HG02588 (cell line): ENCODE measurements around the gene ZNF341.

ENCODE experiments used
- ATAC-seq: cut with Tn5 transposase; IDR thresholded peaks from one replicate; pipeline ENCODE4 v1.9.1; 2021; ENCODE audit warnings: mild to moderate bottlenecking, moderate library complexity; ENCODE audit not compliant: unreplicated experiment

The ZNF341 gene

DNA sequence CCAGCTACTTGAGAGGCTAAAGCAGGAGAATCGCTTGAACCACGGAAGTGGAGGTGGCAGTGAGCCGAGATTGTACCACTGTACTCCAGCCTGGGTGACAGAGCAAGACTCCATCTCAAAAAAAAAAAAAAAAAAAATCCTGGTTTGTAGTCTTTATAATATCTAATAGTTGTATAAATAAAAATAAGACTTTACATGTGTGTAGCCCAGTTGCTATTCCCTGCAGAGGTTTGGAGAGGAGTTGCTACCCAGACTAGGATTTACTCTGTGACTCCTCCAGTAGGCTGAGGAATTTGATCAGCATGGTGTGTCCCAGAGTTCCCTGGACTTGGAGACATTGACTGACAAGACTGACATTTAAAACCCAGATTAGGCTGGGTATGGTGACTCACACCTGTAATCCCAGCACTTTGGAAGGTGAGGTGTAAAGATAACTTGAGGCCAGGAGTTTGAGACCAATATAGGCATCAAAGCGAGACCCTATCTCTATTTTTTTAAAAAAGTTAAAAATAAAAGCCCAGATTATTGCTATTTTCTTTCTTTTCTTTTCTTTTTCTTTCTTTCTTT is 89.6 kb downstream of the ZNF341 start:
- no peak for ATAC-seq

DNA sequence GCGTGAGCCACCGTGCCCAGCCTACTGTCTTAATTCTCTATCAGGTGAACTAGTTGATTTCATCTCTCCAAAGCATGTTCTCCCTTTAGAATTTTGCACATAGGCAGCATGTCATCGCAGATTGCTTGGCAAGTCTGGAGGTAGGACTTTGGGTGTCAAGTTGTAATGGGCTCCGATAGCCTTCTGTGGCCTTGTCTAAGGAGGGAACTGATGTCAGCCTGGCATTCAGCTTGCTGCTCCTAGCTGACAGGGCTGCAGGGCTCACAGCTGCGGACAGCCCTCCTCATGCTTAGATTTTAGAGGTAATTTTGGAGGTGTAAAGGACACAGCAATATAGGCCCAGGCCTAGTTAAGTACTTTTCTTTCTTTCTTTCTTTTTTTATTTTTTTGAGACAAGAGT is 90.6 kb downstream of the ZNF341 start:
- ATAC-seq, result no peak

DNA sequence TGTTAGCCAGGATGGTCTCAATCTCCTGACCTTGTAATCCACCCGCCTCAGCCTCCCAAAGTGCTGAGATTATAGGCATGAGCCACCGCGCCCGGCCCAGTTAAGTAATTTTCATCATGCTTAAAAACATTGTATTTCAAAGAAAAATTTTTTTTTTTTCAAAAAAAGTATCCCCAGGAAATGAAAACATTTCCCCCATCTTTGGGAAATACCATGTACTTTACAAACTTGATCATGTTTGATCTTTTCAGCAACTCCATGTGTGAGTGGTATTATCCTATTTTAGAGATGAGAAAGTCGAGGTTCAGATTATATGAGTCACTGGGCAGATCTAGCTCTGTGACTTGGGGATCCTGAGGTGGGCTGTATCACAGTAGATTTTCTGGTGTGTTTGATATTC is 91.2 kb downstream of the ZNF341 start:
- ATAC-seq, result no peak

DNA sequence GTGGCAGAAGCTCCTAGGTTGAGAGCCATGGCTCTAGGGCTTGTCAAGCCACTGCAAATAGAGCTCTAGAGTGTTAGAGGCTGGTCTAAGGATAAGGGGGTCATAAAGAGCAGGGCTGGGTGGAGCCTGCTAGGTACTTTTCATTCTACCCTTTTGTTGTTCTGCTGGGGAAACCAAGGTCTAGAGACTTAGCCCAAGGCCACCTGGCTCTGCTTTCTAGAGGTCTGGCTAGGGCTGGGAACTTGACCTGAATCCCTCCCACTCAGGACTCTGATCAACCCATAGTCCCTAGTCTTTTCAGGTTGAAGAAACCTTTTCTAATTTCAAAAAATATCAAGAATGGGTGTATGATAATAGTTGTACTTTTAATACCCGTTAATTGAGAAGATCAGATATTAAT is 93.1 kb downstream of the ZNF341 start:
- no peak for ATAC-seq

DNA sequence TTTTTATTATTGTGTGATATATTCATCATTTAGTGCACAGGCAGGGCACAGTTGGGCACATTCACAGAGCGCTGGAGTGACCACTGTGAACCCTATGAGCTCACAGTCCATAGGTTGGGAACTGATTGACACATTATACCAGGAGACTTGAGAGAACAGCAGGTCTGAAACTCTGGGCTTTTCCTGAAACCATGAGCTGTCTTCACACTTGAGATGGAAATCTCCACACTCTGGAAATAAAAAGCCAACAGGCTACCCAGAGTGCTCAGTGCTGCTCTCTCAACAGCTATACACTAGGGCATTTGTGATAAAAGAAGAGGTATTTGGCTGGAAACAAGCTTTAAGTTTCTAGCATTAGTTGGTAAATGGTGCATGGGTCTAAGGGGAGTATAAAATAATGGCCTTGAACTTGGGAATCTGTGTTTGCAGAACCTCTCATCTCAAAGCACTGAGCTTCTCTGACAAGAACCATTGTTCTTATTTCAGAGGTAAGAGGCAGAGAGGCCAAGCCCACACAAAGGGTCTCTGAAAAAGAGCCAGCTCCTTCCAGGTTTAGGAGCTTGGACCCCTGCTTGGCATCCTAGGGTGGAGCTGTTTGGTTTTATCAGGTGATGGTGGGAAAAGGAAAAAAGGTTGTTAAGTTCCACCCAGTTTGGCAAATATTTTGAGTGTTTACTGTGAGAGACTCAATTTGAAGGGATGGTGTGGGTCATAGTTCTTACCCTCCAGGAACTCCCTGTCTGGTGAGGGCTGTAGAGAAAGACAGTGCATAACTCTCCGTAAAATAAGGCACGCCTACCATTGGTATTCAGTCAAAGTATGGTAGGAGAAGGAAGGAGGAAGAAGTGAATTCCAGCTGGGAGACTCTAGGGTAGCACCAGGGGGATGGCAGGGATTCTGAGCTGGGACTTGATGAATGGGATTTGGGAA is 93.8 kb downstream of the ZNF341 start:
- no peak for ATAC-seq

DNA sequence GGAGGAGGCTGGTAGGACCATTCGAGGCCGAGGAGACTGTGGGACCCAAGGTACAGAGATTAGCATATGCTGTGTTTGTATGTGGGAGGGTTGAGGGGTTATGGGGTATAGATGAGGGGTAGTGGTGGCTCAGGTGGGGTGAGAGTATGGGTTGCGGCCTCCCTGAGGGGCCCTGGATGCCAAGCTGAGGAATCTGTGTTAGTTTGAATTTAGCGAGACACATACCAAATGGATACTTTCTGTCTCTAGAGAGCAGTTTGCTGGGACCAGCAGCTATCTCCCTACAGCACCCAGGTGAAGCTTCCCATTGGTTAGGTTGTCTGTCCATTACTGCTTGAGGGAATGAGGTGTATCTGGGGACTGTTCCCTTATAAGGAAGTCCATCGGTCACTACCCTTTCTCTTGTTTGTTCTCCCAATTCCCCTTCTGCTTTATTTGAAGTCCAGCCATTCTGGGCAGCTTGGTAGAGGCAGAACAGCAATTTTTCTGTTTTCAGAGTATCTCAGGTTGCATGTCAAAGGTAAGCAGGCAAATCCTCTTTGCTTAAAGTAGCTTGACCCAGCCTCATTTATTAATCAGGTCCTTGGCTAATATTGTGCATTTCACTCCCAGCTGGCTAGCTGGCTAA is 94.6 kb downstream of the ZNF341 start:
- ATAC-seq, result no peak

DNA sequence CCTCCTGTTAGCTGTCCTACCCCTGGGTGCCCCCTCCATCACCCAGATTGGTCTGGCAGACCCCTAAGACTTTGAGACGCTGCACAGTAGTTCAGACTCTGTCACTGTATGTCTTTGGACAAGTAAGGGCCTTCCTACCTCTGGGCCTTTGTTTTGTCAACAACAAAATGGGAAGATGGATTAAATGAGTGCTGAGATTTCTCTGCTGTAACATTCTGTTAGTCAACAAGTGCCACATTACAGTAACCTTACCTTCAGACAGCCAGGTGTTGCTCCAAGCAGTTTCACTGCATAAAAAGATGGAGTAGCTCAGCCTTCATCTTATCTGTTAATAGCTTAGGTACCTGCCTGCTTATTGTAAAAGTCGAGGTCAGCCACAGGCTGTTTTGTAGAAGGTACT is 95.3 kb downstream of the ZNF341 start:
- no peak for ATAC-seq

DNA sequence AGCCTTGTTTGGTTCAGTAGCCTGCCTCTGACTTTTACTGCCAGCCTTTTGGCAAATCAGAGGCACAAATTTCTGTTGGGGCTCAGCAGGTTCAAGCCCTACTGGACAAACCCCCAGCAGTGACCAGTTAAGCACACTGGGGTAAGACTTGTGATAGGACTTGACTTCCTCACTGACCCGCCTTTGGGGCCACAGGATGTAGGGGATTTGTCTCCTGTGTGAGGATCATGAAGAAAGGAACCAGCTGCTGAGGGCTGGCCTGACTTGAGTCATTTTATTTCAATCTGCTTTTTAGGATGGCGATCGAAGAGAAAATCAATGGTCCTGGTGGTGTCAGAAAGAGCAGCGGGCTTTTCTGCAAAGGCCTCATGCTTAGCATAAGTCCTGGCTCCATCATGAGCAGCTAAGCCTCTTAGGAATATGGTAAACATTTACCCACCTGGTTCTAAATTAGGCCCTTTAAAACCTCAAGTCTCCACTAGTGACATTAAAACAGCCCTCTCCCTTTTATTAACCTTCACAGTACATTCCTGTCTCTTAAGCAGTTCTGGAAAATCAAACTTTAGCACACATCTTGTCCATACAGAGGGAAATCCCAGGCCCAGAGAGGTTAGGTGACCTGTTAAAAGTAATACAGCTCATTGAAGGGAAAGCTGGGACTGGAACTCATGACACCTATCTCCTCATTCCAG is 96.0 kb downstream of the ZNF341 start:
- no peak for ATAC-seq

DNA sequence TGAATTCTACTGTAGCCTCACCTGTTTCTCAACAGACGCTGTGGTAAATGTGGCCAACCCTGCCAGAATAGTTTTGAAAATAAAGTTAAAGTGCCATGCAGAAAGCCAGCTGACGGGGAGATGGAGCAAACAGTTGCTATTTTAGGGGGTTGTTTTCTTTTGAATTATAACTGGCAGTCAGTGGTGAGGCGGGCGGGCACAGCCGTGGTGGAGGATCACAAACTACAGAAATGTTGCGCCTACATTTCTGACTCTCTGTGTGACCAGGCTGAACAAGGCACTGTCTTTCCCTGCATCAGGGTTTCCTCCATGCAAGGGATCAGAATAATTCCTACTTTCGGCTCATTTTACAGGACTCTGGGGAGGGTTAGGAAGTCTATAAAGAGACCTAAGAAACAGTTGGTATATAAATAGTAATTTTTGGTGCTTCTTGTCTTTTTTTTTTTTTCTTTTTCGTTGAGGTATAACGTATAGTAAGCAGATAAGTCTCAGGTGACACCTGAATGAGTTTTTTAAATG is 96.6 kb downstream of the ZNF341 start:
- ATAC-seq, result no peak

DNA sequence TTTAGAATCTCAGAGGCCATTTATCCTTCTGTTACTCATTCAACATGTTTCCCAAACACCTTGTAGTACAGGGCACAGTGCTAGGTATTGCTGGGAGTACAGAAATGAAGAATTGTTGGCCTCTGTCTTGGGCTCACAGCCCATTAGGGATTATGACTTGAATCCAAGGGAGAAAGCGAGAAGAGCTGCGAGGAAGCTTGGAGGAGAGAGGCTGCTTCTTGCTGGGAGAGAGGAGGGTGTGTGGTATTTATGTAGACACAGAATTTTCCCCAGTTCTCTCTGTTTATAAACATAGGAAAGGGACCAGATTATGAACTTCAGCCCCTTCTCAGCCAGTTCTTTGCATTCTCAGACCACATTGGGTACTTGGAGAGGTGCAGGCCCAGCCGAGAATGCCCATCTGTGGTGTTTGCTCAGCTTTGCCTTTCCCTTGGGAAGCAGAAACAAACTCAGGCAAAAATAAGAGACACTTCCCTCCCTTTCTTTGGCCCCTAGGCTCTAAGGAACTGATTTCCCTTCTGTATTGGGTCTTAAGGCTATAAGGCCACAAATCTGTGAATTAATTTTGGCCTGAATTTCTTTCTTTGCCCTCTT is 97.3 kb downstream of the ZNF341 start:
- ATAC-seq, result no peak

DNA sequence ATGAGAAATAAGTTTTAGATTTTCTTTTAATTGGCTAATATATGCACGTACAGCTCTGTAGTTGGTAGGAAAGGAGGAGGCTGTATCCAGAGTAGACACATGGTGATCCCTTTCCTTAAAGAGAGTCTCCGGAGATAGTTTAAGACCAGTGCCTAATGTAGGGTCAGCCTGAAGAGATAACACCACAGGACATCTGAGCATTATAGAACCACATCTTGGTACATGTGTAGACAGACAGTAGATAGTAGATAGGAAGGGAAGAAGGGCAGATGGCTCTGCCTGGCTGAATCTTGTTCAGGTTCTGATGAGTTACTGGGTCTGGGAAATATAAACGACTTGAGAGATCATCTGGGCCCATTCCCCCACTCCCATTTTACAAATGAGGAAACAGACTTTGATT is 97.8 kb downstream of the ZNF341 start:
- ATAC-seq, result no peak

DNA sequence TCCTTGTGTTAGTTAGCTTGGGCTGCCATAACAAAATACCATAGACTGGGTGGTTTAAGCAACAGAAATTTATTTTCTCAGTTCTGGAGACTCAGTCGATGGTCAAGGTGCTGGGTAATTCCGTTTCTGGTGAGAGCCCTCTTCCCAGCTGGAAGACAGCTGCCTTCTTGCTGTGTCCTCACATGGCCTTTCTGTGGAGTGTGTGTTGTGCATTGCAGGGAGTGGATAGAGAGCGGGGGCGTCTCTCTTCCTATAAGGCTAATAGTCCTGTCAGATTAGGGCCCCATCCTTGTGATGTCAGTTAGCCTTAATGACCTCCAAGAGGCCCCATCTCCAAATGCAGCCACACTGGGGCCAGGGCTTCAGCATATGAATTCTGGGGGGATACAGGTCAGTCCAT is 98.6 kb downstream of the ZNF341 start:
- no peak for ATAC-seq

DNA sequence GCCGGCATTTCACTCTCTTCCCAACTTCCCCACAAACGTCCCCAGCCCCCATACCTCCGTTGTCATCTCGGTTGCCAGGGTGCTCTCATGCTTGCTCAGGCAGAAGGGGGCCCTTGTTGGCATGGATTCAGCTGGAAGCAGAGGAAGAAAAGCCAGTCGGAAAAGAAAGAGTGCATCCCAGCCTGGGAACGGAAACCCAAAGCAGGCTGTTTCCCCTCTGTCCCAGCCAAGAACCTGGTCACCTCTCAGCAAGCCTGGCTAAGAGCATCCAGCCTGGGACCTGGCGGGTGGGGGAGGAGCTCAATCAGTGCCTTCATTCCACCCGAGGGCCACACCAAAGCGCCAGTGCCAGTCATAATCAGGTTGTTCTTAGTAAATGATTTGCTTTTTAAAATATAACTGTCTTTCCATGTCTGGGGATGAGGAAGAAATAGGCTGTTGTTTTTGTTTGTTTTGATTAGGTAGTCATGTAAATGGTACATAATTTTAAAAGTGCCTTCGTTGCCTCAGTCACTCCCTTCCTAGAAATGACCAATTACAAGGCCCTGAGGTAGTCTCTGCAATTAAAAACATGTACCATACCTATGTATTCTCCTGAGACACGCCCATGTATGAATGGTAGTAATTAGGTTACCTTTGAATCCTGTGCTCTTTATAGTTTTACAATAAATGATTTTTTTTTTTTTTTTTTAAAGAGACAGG is 100.5 kb downstream of the ZNF341 start:
- no peak for ATAC-seq

DNA sequence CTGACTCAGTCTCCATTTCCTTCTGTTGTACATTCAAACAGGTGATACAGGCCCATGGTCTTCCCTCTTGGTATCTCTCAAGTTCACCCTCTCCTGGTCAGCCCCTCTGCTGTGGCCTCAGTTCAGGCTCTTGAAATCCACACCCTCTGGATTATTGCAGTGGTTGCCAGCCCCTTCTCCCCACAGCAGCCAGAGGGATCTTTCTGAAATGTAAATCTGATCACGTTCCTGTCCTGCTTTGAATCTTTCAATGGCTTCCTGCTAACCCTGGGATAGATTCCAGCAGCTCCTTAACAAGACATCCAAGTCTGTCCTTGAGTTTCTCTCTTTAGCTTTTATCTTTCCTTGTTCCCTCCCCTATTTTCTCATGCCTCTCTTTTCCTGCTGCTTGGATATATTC is 101.5 kb downstream of the ZNF341 start:
- no peak for ATAC-seq

DNA sequence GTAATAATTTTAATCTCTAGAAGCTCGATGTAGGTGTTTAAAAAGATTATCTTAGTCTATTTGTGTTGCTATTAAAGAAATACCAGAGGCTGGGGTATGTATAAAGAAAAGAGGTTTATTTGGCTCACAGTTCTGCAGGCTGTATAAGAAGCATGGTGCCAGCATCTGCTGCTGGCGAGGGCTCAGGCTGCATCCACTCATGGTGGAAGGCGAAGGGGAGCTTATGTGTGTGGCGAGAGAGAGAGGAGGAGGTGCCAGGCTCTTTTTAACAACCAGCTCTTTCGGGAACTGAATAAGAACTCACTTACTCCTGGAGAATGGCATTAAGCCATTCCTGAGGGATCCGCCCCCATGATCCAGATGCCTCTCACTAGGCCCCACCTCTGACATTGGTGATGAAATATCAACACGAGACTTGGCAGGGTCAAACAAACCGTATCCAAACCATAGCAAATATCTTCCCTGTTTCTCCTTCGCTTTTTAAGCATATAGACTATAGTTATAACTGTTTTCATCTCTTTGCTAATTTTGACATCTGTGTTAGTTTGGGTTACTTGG is 103.9 kb downstream of the ZNF341 start:
- ATAC-seq, result no peak

DNA sequence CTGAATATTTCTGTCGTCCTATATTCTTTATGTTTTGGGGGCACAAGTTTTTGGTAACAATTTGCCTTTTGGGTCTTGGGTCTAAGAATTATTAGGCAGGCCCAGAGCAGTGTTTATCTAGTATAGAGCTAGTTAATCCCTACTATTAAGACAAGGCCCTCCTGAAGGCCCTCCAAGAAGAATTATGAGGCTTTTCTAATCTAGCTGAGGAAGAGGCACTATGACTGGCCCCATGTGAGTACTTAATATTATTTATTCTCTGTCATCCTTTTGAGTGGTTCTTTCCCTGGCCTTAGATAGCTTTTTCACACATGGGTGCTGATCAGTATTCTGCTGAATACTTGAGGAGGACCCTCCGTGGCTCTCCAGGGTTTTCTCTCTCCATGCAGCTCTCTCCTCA is 104.5 kb downstream of the ZNF341 start:
- no peak for ATAC-seq

DNA sequence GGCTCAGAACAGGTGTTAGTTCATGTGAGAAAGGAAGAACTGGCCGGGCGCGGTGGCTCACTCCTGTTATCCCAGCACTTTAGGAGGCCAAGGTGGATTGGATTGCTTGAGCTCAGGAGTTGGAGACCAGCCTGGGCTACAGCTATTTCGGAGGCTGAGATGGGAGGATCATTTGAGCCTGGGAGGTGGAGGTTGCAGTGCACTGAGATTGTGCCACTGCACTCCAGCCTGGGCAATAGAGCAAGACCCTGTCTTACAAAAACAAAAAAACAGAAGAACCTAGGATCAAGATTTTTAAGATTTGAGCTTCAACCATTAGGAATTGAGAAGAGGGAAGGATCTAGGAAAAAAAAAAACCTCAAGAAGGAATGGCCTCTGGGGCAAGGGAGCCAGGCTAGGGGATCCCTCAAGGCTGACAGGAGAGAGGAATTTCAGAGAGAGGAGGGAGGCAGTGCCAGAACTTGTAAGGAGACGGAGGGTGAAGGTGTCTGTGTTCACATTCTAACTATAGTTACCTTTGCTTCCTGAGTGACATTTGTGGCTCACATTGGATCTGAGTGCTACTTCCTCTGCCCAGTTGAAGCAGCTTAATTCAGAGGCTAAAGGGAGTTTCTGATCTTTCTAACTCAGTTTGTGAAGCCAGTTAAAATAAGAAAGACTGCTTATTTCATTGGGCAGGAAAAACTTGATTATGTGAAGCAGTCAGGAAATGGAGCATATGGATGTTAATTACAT is 105.5 kb downstream of the ZNF341 start:
- no peak for ATAC-seq

DNA sequence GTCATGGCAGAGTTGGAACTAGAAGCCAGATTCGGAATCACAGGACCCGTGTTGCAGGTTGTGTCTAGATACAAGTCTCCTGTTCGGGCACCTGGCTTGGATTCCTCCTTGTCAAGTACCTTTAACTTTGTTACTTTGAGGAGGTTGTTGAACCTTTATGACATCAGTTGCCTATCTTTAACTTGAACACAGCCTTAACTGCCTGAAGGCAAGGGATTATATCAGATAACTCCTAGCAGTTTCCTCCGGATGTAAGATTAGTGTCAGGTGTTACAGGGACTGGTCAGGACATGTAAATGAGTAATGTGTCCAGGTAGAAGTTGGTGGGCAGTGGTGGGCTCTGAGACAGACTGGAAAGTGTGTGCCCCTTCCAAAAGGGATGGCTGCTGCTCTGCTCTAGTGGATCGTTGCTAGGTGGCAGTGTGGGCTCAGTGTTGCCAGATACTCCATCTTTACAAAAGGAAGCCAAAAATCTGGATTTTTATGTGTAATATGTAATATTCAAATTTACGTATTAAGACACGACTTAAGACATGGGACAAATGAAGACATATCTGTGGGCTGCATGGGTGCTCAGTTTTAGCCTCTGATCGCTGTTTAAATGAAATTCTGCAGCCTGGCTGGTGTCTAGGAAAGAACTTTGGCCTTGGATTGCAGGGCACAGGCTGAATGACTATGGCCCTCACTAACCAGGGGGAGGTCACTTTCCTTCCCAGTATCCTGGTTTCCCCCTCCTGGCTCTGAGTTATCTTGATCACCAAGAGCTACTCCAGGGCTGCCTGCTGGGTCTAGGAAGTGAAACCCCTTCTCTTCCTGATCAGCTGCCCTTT is 106.5 kb downstream of the ZNF341 start:
- ATAC-seq, result no peak
